Activated CD4-positive, CD25-positive, alpha-beta regulatory T cell treated with anti-CD3 and anti-CD28 coated beads, Interleukin-2, amount 50 U/mL, for 24 hours (primary cell): Measurements from ENCODE around the gene RPS18.
"Not testable (repeated sequence)": the region's sequence is repeated elsewhere in the genome, so short reads cannot be mapped to it uniquely, and the experiment has no call there.

Experiments used
- ATAC-seq, 2 donors: fragments of 150-1000 bp; cut with Tn5 transposase; one replicate each; pipeline ENCODE4 v1.10.0; 2021; ENCODE audit warnings: mild to moderate bottlenecking in 1 of 2, moderate library complexity in 1 of 2

RPS18 gene

DNA sequence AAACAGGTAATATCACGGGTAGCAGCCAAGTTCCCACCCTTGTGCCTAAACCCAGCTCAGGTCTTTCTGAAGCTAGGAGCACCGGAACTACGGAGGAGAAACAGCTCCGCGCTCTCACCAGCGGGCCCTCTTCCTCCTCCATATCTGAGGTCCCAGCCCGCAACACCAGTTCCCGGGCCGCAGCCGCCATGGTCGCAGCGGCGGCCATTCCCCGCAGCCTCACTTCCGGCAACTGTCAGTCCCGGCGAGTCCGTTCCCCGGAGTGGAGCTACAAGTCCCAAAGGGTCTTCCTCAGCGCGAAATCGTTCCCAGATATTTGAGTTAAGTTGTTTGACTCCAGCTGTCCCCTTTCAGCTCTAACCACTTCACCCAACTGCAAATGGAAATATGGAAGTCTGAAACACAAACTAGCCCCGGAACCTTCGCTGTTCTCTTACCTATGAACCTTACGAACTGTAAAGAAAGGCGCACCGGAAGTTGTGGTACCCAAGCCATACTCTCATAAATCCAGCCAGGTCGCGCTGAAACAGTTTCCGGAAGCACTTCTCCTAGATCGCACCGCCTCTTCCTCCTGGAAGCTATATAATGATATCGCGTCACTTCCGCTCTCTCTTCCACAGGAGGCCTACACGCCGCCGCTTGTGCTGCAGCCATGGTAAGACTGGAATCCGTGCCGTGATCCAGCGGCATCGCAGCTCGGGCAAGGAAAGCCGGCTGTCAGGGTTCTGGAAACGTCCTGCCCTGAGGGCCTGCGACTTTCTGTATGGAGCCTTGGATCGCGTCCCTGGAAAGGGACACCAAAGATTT lies at the start of gene RPS18, which contains the start of gene VPS52:
Gene RPS18, plus strand, starts transcription at position 608 of the 807 bp plus-strand sequence. Its CDS starts 45 bp downstream, at position 653.
Gene VPS52, minus strand, starts transcription at position 409 of the 807 bp plus-strand sequence. Its CDS starts 201 bp downstream, at position 208.
- ATAC-seq: peak; percentile 89 to 92

DNA sequence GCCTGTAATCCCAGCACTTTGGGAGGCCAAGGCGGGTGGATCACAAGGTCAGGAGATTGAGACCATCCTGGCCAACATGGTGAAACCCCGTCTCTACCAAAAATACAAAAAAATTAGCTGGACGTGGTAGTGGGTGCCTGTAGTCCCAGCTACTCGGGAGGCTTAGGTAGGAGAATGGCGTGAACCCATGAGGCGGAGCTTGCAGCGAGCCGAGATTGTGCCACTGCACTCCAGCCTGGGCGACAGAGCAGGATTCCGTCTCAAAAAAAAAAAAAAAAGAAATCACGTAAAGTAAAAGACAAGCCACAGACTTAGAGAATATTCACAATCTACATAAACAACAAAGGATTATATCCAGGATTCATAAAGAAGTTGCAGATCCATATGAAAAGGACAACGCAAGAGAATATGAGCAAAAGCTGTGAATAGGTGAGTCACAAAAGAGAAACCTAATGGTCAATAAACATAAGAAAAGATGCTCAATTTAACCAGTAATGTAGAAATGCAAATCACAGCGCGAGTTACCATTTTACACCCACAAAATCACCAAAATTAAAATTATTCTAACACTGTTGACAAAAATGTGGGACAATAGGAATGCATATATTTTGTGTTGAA lies 45.3 kb upstream of the RPS18 start:
- not testable (repeated sequence) for ATAC-seq

DNA sequence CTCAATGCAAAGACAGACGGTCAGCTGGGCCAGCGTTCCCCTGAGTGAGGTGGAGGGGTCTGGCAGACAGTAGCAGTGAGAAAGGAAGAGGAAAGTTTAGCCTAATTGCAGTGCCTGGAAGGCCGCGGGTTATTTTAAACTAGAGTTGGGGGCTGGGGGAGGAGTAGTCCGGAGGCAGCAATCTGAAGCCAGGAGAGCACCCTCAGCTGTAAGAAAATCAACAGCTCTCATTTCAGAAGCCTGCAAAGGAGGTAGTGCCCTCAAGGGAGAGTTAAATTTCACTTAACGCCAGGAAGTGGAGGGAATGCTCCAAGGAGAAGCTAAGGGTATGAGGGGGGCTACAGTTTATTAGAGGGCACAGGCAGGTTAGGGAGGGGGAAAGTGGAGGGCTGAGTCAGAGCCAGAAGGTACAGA lies 36.6 kb upstream of the RPS18 start:
- ATAC-seq: no peak

DNA sequence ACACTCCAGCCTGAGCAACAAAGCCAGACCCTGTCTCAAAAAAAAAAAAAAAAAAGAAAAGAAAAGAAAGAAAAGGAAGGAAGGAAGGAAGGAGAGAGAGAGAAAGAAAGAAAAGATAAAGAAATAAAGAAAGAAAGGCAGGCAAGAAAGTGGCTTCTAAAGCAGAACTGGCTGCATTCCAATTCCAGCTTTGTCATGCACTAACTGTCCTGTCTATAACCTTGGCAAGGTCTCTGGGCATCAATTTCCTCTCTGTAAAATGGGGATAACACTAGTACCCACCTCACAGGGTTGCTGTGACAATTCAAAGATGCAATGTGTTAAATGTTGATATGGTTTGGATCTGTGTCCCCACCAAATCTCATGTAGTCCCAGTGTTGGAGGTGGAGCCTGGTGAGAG lies 35.5 kb upstream of the RPS18 start:
- no peak for ATAC-seq

- no peak for ATAC-seq
These were observed 35.0 kb upstream of the RPS18 start for GRCh38 chr6:33236852-33237251.

DNA sequence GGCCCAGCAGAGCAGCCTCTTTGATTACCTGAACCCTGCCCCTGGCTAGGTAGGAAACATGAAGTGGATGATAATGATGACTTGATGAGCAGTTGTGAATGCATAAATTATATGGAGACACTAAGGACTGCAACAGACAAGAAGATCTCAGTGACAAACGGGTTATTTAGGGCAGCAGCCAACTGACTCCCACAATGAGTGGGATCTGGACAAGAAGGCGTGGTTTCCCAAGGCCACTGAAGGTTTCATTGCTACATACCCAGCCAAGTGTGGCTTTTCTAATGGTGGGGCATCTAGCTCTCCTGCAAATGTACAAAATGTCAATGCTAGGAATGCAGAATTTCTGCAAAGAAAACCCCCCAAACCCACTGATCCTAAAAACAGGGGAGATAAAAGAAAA lies 34.1 kb upstream of the RPS18 start:
- no peak for ATAC-seq

DNA sequence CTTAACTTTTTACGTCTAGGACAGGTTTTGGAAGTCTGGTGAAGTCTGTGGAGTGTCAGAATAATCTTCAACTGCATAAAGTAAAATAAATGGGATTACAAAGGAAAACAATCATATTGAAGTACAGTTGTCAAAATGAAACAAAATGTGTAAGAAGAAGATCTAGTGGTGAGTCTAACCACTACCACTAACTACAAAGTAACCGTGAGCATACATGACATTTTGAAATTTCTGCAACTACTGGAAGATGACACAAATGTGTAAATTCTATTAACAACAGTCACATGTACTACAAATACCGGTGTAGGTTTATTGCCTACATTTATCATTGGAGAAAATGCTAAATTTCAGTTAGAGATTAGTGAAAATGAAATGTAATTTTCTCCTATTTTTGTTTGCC lies 29.9 kb upstream of the RPS18 start:
- peak; percentile 89 to 91 for ATAC-seq

DNA sequence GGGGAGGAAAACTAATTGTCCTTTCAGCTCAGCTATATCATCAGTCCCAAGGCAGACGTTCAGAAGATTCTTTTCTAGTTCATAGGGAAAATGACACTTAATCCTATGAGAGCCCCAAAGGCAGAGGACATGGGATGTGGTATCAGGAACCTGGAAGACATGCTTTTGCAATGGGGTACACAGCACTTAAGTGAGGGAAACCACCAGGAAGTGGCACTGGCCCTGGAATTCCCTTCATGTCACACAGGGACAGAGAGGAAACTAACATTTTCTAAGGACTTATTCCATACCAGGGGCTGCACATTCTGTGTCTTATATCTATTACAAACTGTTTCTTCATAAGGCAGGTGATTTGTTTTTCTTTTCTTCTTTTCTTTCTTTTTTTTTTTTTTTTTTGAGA lies 28.4 kb upstream of the RPS18 start:
- no peak for ATAC-seq

GRCh38 chr6:33247977-33248642 lies 23.8 kb upstream of the RPS18 start:
- peak; percentile 32 to 45 for ATAC-seq

DNA sequence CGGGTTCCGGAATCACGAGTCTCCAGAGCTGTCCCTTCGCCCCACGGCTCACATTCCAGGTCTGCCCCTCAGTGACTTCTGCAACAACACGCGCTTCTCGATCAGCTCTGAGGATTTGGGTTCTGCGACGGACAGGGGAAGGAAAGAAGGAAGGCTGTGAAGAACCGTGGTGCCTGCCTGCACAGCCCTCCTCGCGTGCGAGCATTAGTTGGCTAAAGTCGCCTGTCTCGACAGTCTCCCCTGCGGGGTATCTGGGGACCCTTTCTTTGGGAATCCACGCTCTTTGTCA lies 23.3 kb upstream of the RPS18 start:
- ATAC-seq: peak; percentile 3 to 6

DNA sequence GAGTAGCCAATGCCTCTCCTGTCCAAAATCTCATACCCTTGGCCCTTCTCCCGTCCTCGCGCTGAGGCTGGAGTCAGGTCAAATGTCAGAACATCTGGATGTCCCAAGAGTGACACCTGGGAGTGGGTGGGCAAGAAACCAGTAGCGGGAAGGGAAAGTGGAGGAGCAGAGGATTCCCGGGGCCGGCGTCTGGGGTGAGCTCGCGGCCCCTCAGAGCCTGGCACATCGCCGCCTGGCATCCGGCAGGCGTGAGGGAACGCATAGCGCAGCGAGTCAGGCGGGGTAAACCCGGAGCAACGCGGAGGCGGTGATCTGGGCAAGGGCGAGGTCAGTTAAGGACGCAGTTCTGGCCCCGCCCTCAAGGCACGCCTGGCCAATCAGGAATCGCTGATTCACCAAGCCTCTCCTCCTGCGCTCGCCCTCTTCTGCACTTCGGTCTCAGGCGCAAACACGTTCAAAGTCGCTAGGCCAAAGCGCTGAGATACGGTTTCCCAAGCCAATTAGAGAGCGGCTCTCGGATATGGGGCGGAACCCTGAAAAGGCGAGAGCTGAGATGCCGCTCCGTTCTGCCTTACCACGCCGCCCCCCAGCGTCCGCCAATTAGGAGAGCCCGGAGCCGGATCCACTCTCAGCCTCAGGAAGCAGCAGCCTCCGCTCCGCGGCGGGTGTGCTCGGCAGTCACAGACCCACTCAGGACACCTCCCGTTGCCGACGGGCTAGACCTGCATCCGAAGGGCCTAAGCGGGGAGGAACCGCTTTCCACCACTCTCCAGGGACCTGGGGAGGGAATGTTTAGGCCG lies 22.7 kb upstream of the RPS18 start:
- ATAC-seq: peak; percentile 93 to 95

DNA sequence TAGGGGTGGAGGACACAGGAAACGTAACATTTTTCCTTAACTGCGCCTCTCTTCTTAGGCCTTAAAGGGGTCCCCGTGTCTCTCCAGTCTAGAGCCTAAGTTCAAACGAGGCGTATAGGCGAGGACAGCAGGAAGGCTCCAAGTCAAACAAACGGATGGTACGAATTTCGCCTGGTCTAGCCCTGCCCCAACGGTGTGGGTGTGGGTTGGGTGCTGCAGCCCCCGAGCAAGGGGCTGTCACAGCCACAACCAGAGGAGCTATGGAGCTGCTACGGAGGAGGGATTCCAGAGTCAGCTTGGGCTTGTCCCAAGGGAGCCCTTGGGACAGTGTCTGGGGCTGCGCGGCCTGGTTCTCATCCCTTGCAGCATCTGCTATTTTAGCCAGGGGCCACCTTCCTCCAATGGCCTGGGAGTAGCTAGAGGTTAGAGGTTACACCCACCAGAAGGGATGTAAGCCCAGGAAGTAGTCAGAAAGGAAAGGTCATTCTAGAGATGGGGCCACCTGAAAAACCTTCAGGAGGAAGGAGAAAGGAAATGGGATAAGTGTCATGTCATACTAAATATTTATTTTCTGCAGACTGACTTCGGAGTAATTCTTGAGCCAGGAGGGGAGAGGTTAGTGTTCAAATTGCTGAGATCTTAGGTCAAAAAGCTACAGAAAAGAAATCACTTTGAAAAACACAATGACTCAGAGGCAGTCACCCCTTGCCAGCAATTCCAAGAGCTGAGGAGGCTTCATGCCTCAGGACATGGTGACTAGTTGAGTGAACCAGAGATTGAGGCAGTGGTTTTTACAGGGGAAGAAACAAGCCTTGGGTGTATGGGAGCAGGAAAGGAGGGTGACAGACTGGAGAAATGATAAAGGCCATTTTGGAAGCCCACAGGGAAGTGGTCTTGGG lies 21.9 kb upstream of the RPS18 start:
- no peak for ATAC-seq

DNA sequence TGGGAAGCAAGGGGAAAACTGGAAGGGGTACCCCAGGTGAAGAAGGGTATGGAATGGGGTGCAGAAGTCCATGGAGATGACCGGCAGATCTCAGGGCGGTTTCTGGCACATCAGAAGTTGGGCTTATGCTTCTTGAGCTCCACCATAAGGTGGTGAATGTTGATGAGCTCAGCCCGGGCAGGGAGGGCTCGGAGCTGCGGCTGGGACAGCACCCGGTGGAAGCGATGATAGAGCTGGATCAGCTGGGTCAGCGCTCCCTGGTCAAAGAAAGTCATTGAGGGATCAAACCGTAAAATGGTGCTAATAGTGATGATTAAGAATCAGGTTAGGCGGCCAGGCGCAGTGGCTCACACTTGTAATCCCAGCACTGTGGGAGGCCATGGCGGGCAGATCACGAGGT lies 21.1 kb upstream of the RPS18 start:
- ATAC-seq: no peak

GRCh38 chr6:33251395-33252012 lies 20.4 kb upstream of the RPS18 start:
- no peak for ATAC-seq

DNA sequence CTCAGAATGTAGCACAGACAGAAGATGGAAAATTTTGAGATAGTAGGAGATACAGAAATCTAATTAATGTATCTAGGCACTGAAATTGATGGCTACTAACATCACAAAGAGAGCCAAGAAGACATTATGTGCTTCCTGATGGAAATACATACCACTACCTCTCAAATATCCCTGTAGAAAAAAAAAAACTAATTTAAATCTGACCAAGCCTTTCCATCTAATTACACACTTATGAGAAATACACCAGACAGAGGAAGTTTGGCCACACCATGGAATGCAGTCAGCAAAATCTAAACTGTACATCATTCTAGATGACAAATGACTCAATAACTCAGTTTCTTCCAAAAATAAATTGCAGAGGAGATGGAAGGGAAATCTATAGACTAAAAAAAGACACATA lies 19.1 kb upstream of the RPS18 start:
- ATAC-seq: no peak

DNA sequence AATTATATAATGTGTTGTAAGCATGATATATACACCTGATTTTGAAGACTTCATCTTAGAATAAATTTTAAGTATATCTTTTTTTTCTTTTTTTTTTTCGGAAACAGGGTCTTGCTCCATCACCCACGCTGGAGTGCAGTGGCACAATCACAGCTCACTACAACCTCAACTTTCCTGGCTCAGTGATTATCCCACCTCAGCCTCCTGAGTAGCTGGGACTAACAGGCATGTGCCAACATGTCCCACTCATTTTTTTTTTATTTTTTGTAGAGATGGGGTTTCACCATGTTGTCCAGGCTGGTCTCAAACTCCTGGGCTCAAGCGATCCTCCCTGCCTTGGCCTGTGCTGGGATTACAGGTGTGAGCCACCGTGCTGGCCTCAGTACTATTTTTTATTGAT lies 17.3 kb upstream of the RPS18 start:
- ATAC-seq: no peak

DNA sequence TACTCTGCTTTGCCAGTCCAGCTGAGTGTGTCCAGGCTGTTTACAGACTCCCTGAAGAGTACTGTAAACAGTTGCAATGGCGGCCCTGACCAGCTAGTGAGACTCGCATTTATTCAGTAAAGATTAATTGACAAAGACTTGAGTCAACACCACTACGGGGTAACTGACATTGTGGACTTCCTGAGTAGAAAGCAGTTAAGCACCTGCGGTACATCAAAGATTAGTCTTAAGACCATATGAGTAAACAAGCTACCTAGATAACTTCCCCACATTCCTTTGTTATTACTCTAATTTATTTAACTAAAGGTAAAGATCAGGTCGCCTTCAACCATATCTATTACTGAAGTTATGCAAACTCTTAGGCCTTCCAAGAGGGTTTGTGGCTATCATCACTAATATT lies 12.8 kb upstream of the RPS18 start:
- ATAC-seq: no peak

- not testable (repeated sequence) for ATAC-seq
These were observed 9.4 kb upstream of the RPS18 start for GRCh38 chr6:33262490-33262889.

GRCh38 chr6:33264015-33264414 lies 7.9 kb upstream of the RPS18 start:
- ATAC-seq: no peak

DNA sequence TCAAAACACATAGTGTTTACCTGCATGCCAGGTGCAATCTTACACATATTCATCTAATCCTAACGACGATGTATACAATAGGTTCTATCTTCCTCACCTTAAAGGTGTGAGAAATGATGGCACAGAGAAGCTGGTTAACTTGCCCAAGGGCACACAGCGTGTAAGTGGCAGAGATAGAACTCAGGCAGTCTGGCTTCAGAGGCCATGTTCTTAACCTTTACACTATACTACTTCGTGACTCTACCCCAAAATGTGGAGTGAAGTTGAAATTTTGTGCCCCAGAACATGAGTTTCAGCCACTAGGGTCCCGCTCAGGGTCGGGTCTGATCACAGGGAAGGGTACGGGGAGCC lies 783 bp upstream of the RPS18 start:
- ATAC-seq: peak in 1 of 2 donors; percentile 18

DNA sequence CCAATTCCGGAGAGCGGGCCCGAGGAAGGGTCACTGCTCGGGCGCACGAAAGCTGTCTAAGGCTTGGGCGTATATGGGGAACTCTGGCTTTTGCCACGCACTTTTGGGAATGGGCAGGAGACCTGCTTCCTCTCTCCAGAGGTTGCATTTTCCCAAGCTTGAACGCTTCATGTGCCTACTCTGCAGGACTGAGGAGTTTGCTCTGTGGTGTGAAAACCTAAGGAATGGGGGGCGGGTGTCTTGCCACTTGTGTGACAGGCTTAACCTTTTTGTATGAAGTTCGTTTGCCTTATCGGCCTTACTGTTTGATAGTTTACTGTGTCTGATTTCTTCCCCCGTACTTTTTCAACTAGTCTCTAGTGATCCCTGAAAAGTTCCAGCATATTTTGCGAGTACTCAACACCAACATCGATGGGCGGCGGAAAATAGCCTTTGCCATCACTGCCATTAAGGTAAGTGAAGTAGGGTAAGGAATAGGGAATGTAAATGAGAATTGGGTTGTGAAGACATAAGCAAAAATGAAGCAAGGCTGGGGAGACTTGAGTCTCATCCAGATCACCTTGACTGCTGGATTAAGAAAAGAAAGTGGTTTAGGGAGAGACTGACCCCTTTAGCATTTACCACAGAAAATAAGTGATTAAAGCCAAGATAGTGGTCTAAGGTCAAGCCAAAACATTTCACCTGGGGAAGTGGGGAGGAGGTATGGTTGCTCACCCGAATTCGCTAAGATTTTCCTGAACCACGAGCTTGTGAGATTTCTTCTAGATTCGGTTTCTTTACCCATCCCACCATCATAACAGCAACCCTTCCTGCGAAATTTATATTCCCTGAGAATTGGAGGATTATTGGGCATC lies 627 bp downstream of the RPS18 start:
- ATAC-seq: peak; percentile 8 to 12
